Epidermal melanocyte (primary cell): Measurements from ENCODE around the gene DLL3.
A peak's percentile ranks its signal among the peaks of the same experiment; 100 is the strongest.

ENCODE experiments used
- DNase-seq: peaks from one replicate; pipeline ENCODE4 v3.0.0; 2011; ENCODE audit warnings: low spot score; ENCODE audit not compliant: insufficient read length

Gene DLL3

DNA sequence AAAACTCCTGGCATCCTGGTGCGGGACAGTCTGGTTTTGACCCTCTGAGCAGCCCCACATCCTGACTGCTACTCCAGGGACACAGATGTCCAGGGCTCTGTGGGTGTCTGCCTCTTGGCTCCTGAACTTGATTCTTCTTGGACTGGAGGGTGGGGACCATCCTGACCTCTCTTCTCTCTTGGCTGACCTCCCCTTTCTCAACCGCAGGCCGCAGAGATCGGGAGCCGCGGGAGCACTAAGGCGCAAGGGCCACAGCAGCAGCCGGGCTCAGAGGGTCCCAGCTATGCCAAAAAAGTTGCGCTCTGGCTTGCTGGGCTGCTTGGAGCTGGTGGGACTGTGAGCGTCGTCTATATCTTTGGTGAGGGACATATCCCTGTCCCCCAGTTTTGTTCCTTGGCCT is 17.1 kb upstream of the DLL3 start:
- DNase-seq, result no peak

DNA sequence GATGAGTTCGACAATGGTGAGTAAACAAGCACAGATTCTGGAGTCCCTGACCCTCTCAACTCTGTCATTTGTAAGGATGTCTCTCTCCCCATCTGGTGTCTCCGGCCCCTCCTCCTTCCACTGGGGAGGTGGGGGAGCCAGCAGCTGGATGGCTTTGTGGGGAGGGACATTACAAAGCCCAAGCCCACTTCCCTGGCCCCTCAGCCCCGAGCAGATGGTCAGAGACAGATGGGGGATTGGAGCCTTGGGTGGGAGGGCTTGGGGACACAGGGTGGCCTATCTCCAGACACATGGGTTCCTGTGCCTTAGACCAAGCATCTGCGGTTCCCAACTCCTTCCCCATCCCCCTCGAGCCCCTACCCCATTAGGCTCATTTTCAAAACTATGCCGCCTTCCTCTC is 15.6 kb upstream of the DLL3 start:
- DNase-seq, result no peak

DNA sequence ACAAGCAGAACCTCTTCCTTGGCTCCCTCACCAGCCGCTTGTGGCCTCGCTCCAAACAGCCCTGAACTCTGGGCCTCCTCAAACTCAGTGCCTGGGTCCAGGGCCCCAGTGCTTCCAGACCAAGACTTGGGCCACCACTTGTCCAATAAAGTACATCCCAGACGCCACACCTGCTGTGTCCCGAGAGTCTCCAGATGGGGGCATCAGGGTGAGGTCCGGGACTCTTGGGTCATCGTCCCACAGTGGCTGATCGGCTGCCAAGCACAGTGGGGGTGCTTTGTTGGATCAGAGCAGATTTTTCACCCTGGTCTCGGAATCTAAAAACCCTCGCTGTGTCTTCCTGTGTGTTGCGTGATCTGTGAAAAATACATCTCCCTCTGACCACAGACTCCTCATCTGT is 9.0 kb upstream of the DLL3 start:
- no peak for DNase-seq

DNA sequence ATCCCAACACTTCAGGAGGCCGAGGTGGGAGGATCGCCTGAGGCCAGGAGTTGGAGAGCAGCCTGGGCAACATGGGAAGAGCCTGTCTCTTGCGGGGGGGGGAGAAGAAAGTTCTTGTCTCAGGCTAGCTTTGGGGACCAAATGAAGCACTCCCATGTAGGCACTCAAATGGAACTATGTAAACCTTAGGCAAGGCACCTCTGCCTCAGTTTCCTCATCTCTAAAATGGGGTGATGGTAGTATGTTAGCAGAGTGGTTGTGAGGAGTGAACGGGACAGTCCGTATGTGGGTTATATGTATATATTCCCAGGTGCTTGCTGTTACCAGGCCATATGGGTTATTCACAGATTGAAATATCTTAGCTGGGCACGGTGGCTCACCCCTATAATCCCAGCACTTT is 6.5 kb upstream of the DLL3 start:
- DNase-seq, result no peak

DNA sequence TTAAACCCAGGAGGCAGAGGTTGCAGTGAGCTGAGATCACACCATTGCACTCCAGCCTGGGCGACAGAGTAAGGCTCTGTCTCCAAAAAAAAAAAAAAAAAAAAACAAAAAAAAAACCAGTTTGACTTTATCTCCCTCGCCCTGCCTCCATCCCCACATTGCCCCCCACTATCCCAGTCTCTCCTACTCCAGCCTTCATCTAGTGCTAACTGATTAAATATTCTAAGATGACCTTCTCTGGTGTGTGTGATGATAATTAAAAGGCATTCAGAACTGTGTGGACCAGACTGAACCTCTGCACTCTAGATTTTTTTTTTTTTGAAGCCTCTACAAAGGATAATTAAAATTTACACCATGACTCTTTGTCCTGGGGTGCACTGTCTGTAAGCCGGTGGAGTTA is 6.0 kb upstream of the DLL3 start:
- no peak for DNase-seq

DNA sequence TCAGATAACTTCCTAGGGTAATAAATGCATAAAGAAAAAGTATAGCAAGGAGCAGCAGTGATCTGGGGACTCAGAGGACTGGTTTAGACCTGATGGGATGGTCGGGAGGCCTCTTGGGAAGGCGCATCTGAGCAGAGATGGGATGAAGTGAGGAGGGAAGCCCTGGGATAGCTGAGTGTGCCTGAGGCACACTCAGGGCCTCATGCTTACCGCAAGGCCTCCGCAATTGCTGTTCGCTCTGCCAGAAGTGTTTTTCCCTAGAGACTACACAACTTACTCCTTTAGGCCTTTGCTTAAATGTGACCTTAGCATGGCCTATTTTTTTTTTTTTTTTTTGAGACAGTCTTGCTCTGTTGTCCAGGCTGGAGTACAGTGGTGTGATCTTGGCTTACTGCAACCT is 4.1 kb upstream of the DLL3 start:
- DNase-seq, result no peak

DNA sequence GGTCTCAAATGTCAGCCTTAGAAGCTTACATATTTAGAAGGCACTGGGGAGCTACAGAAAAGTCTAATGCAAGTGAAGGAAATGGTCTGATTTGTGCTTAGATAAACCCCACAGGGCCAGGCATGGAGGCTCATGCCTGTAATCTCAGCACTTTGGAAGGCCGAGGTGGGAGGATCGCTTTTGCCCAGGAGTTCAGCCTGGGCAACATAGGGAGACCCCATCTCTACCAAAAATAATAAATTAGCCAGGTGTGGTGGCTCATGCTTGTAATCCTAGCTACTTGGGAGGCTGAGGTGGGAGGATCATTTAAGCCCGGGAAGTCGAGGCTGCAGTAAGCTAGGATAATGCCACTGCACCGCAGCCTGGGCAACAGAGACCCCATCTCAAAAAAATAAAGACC is 2.7 kb upstream of the DLL3 start:
- no peak for DNase-seq

DNA sequence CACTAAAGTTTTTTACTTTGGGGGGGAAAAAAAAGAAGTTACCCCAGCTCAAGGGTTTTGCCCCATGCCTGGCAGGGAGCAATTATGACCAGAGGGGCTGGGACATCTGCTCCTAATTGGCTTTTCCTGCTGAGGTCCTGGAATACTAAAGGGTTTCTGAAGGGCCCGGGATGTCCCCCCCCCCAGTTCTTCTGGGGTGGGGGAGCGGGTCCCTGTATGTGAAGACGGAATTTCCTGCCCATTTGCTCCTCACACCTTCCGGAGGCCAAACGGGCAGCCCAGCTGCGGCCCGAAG is 1.1 kb upstream of the DLL3 start:
- DNase-seq, result no peak

DNA sequence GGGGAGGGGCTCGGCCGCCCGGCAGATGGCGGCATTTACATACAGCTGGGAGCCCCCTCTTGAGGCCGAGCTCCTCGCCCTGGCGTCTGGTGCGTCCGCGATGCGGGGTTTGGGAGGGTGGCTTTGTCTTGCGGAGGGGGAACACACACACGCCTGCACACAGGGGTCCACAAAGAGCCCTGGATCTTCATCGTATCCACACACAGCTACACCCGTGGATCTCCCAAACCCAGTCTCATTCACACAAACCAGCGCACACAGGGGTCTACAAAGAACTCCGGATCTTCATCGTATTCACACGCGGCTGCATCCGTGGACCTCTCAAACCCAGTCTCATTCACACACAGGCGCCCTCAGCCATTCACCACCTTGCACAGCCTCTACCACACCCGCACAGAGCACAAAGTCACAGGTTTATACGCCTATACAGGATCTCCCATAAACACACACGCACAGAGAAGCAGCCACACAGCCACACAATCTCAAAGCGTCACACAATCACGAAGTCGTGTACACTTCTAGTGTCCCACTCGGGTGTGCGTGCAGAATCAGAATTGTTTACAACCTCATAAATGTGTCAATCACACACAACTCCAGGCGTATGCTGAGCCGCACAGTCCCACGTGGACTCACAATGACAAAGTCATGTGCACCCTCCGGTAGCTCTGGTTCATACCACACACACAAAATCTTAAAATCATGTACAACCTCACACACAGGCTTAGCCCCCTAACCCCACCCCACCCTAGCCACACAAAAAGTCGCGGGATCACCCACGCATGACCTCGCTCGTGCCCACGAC is 550 bp upstream of the DLL3 start:
- no peak for DNase-seq

DNA sequence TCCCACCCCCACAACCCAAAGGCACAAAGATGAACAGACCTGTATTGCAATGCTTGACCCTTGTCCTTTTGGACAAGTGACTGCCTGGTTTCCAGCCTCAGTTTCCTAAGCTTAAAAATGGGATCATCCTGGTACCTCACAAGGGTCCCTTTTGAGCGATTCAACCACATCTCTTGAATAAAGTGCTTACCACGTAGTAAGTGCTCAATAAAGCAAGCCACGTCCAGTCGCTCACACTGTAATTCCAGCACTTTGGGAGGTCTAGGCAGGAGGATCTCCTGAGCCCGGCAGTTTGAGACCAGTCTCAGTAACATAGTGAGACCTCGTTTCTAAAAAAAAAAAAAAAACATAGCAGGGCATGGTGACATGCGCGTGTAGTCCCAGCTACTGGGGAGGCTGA is 1.2 kb downstream of the DLL3 start:
- no peak for DNase-seq

DNA sequence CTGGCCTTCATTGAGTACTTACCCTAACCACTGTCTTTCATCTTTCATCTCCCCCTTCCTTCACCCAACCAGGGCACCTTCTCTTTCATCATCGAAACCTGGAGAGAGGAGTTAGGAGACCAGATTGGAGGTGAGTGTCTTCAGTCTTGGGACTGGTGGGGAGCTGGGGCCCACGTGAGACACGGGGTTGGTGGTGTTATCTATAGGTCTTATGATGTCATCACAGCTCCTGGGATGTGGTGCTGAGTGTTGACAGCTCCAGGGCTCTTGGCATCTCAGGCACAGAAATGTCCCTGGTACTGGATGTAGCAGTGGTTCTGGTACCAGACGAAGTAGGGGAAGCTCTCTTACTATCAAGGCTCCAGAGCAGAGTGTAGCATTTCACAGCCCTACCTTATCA is 1.8 kb downstream of the DLL3 start:
- no peak for DNase-seq

DNA sequence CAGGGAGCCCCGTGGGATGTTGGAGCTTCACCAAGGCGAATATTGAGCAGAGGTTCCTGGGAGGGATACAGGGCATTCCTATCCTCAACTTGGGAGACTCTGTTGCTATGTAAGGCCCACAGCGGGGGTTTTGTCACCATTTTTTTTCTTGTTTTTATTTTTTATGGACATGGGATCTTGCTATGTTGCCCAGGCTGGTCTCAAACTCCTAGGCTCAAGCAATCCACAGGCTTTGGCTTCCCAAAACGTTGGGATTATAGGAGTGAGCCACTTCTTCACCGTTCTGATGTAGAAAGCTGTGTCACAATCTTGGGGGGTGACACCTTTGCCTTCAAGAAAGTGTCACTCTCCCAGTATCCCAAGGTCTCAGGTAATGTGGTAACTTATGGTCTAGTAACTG is 2.6 kb downstream of the DLL3 start:
- DNase-seq, result no peak

DNA sequence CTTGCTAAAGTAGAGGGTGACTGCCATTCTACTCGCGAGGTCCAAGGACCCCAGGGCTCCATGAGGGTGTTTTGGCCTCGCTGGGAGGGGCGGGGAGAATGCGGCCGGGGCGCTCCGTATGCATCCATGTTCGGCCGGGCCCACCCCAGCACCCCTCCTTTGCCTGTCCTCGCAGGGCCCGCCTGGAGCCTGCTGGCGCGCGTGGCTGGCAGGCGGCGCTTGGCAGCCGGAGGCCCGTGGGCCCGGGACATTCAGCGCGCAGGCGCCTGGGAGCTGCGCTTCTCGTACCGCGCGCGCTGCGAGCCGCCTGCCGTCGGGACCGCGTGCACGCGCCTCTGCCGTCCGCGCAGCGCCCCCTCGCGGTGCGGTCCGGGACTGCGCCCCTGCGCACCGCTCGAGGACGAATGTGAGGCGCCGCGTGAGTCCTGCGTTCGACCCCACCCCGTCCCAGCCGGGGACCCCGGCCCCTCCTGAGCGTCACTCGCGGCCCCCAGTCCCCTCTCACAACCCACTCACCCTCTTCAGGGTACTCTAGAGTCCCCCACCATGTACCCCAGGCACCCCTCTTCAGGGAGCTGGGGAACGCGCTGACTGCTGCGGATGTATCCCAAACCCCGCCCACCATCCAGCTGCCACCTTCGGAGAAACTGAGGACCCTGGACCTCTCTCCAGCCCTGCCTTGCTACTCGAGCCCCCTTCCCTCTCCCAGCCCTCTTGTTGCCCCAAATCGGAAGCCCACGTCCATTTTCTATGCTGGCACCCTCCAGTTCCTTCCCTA is 4.1 kb downstream of the DLL3 start:
- DNase-seq, result peak; percentile 75

DNA sequence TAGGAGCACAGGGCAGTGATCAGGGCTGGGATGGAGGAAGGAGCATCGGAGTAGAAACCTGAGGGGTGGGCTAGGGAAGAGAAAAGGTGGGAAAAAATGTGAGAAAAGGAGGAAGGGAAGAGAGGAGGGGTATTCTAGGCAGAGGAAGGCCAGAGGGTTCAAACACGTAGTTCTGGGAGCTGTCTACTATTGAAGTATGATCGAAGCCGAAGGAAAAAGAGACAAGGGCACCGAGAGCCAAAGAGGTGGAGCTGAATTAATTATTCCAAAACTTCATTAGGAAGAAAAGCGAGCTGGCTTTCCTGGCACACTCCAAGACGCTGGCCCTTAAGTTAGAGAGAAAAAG is 7.8 kb downstream of the DLL3 start:
- DNase-seq, result no peak

DNA sequence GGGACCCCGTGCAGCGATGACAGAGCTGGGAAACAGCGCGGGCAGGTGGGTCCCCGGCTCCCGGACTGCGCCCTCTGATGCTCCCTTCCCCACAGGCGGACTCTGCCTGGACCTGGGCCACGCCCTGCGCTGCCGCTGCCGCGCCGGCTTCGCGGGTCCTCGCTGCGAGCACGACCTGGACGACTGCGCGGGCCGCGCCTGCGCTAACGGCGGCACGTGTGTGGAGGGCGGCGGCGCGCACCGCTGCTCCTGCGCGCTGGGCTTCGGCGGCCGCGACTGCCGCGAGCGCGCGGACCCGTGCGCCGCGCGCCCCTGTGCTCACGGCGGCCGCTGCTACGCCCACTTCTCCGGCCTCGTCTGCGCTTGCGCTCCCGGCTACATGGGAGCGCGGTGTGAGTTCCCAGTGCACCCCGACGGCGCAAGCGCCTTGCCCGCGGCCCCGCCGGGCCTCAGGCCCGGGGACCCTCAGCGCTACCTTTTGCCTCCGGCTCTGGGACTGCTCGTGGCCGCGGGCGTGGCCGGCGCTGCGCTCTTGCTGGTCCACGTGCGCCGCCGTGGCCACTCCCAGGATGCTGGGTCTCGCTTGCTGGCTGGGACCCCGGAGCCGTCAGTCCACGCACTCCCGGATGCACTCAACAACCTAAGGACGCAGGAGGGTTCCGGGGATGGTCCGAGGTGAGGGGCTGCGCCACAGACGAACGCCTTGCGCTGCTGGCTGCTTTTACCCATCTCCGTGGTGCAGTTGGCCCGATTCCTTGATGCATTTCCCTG is 8.4 kb downstream of the DLL3 start:
- DNase-seq, result peak; percentile 60

DNA sequence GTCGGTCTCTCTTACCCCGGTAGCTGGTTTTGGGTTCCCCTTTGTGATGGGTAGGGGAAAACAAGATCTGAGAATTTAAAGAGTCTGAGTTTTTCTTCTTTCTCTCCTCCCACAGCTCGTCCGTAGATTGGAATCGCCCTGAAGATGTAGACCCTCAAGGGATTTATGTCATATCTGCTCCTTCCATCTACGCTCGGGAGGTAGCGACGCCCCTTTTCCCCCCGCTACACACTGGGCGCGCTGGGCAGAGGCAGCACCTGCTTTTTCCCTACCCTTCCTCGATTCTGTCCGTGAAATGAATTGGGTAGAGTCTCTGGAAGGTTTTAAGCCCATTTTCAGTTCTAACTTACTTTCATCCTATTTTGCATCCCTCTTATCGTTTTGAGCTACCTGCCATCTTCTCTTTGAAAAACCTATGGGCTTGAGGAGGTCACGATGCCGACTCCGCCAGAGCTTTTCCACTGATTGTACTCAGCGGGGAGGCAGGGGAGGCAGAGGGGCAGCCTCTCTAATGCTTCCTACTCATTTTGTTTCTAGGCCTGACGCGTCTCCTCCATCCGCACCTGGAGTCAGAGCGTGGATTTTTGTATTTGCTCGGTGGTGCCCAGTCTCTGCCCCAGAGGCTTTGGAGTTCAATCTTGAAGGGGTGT is 9.1 kb downstream of the DLL3 start:
- DNase-seq, result no peak

DNA sequence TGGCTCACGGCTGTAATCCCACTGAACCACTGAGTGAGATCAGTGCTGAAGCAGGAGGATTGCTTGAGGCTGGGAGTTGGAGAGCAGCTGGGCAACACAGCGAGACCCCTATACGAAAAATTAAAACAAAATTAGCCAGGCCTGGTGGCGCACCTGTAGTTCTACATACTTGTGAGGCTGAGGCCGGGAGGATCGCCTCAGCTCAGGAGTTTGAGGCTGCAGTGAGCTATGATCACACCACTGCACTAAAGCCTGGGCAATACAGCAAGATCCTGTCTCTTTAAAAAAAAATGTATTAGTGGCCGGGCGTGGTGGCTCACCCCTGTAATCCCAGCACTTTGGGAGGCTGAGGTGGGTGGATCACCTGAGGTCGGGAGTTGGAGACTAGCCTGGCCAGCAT is 9.9 kb downstream of the DLL3 start:
- DNase-seq, result no peak

DNA sequence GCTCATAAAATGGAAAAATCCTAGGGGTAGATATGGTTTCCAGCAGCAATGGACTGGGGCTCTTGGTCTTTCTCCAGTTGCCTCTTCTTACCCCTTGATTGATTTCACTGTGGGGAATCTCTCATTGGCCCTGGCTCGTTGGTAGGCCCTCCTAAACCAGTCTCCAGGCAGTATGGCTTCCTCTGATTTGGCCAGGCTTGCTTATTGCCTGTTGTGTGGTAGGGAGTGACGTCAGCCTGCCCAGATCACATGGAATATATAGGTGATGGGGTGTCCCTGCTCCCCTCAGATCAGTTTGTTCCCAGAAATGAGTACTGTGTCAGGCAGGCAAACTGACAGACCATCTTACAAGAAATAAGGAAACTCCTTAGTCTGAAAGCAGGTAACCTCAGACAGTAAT is 10.5 kb downstream of the DLL3 start:
- DNase-seq, result no peak

DNA sequence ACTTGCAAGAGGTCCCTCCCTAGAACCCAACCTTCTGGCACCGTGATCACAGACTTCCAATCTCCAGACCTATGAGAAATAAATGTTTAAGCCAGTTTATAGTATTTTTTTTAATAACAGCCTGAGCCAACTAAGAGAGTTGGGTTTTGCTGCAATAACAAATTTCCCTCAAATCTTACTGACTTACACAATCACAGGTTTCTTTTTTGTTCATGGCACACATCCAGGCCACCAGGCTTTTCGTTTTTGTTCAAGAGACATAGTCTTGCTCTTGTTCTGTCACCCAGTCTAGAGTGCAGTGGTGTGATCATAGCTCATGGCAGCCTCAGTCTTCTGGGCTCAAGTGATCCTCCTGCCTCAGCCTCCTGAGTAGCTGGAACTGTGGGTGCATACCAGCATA is 14.2 kb downstream of the DLL3 start:
- no peak for DNase-seq

DNA sequence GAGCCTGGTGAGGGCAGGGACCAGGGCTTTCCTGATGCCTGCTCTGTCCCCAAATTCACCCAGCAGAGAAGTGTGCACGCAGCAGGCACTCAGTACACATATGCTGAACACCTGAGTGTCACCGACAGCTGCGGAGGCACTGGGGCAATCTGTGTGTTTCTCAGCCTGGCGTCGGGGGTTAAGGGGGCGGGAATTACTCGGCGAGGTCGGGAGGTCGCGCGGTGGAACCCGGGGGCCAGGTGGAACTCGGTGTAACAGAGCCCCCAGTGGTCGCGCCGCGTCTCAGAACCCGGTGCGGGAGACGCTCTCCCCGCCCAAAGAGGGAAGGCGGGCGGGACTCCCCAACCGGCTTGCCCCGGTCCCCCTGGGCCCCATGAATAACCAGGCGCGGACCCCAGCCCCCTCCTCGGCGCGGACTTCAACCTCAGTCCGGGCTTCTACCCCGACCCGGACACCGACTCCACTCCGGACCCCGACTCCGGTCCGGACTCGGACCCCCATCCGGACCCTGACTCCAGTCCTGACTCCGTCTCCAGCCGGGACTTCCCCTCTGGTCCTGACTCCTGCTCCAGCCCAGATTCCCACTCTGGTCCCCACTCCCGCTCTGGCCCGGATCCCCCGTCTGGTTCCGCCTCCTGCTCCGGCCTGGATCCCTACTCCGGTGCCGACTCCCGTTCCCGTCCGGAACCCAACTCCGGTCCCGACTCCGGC is 16.2 kb downstream of the DLL3 start, which contains the start of gene SELENOV:
Gene SELENOV (plus strand): TSS at position 300 of the 711 bp plus-strand sequence. CDS start 74 bp downstream, at position 374.
- no peak for DNase-seq

DNA sequence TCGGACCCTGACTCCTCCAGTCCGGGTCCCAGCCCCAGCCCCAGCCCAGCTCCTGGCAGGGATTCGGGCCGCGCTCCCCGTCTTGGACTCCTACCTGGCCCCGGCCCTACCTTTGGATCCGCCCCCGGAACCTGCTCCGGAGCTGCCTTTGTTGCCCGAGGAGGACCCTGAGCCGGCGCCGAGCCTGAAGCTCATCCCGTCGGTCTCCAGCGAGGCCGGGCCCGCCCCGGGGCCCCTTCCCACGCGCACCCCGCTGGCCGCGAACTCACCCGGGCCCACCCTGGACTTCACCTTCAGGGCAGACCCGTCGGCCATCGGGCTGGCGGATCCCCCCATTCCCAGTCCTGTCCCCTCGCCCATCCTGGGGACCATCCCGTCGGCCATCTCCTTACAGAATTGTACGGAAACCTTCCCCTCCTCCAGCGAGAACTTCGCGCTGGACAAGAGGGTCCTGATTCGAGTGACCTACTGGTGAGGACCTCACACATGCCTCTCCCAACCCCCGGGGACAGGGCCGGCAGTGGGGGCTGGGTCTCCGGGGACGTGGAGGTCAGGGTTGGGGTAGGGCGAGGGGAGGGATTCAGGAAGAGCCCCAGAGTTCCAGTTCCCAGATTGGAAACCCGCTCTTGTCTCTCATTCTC is 16.9 kb downstream of the DLL3 start:
- no peak for DNase-seq
